Measurements from ENCODE around the gene FAT4.

FAT4 gene

GRCh38 chr4:125314676-125315575 is at the start of gene FAT4:
Gene FAT4, plus strand, starts transcription at chr4:125314955. Its CDS starts 1,457 bp downstream, at chr4:125316412.
- H3K27ac Mint-ChIP-seq: no peak within 1 kb of the TSS
- H3K36me3 Mint-ChIP-seq (ENCODE audit: low read depth): no peaks in the 10 kb centered on the region
- no peaks in the 10 kb centered on the region for H3K9me3 Mint-ChIP-seq
- peaks cover 33% of the 10 kb centered on the region for H3K4me1 Mint-ChIP-seq (ENCODE audit: low read depth)
- peaks cover 69% of the 10 kb centered on the region for H3K27me3 Mint-ChIP-seq
- peak within 1 kb of the TSS; percentile 85 for H3K4me3 Mint-ChIP-seq

GRCh38 chr4:125265846-125266245 is 48.9 kb upstream of the FAT4 start:
- no peaks in the 10 kb centered on the region for H3K27me3 Mint-ChIP-seq
- no peaks in the 10 kb centered on the region for H3K36me3 Mint-ChIP-seq (ENCODE audit: low read depth)
- H3K9me3 Mint-ChIP-seq: no peaks in the 10 kb centered on the region
- no peak overlapping the region for H3K27ac Mint-ChIP-seq
- H3K4me3 Mint-ChIP-seq: no peak overlapping the region
- H3K4me1 Mint-ChIP-seq (ENCODE audit: low read depth): no peaks in the 10 kb centered on the region

- Mint-ChIP-seq H3K4me3 (no peak overlapping the region), H3K36me3 (ENCODE audit: low read depth) (no peaks in the 10 kb centered on the region), H3K4me1 (ENCODE audit: low read depth) (no peaks in the 10 kb centered on the region), H3K9me3 (no peaks in the 10 kb centered on the region), H3K27me3 (no peaks in the 10 kb centered on the region), H3K27ac (no peak overlapping the region)
Observed at GRCh38 chr4:125266901-125267604, 47.7 kb upstream of the FAT4 start.

GRCh38 chr4:125267630-125268029 is 47.1 kb upstream of the FAT4 start:
- no peak overlapping the region for H3K27ac Mint-ChIP-seq
- no peaks in the 10 kb centered on the region for H3K27me3 Mint-ChIP-seq
- H3K4me3 Mint-ChIP-seq: no peak overlapping the region
- H3K36me3 Mint-ChIP-seq (ENCODE audit: low read depth): no peaks in the 10 kb centered on the region
- H3K4me1 Mint-ChIP-seq (ENCODE audit: low read depth): no peaks in the 10 kb centered on the region
- H3K9me3 Mint-ChIP-seq: no peaks in the 10 kb centered on the region

GRCh38 chr4:125268068-125268755 is 46.5 kb upstream of the FAT4 start:
- no peaks in the 10 kb centered on the region for H3K27me3 Mint-ChIP-seq
- H3K27ac Mint-ChIP-seq: no peak overlapping the region
- H3K36me3 Mint-ChIP-seq (ENCODE audit: low read depth): no peaks in the 10 kb centered on the region
- H3K9me3 Mint-ChIP-seq: no peaks in the 10 kb centered on the region
- H3K4me1 Mint-ChIP-seq (ENCODE audit: low read depth): no peaks in the 10 kb centered on the region
- H3K4me3 Mint-ChIP-seq: no peak overlapping the region

- no peak overlapping the region for H3K4me3 Mint-ChIP-seq
- H3K4me1 Mint-ChIP-seq (ENCODE audit: low read depth): no peaks in the 10 kb centered on the region
- H3K36me3 Mint-ChIP-seq (ENCODE audit: low read depth): no peaks in the 10 kb centered on the region
Observed at GRCh38 chr4:125276811-125277210, 37.9 kb upstream of the FAT4 start.

GRCh38 chr4:125277790-125278189 is 37.0 kb upstream of the FAT4 start:
- H3K27me3 Mint-ChIP-seq: no peaks in the 10 kb centered on the region
- H3K4me1 Mint-ChIP-seq (ENCODE audit: low read depth): no peaks in the 10 kb centered on the region
- H3K4me3 Mint-ChIP-seq: no peak overlapping the region
- no peak overlapping the region for H3K27ac Mint-ChIP-seq
- H3K36me3 Mint-ChIP-seq (ENCODE audit: low read depth): no peaks in the 10 kb centered on the region
- no peaks in the 10 kb centered on the region for H3K9me3 Mint-ChIP-seq

More at GRCh38 chr4:125276811-125277210, 37.9 kb upstream of the FAT4 start:
- Mint-ChIP-seq H3K27me3 (no peaks in the 10 kb centered on the region), H3K27ac (no peak overlapping the region), H3K9me3 (no peaks in the 10 kb centered on the region)

- no peak overlapping the region for H3K4me3 Mint-ChIP-seq
- peaks cover 5% of the 10 kb centered on the region for H3K27me3 Mint-ChIP-seq
- H3K27ac Mint-ChIP-seq: no peak overlapping the region
- H3K36me3 Mint-ChIP-seq (ENCODE audit: low read depth): no peaks in the 10 kb centered on the region
- no peaks in the 10 kb centered on the region for H3K4me1 Mint-ChIP-seq (ENCODE audit: low read depth)
- no peaks in the 10 kb centered on the region for H3K9me3 Mint-ChIP-seq
Observed at GRCh38 chr4:125280892-125281403, 33.8 kb upstream of the FAT4 start.

GRCh38 chr4:125283707-125284279 is 31.0 kb upstream of the FAT4 start:
- H3K9me3 Mint-ChIP-seq: no peaks in the 10 kb centered on the region
- H3K27me3 Mint-ChIP-seq: peaks cover 5% of the 10 kb centered on the region
- no peak overlapping the region for H3K4me3 Mint-ChIP-seq
- no peaks in the 10 kb centered on the region for H3K4me1 Mint-ChIP-seq (ENCODE audit: low read depth)
- H3K36me3 Mint-ChIP-seq (ENCODE audit: low read depth): no peaks in the 10 kb centered on the region
- no peak overlapping the region for H3K27ac Mint-ChIP-seq

GRCh38 chr4:125297116-125297515 is 17.6 kb upstream of the FAT4 start:
- H3K4me1 Mint-ChIP-seq (ENCODE audit: low read depth): no peaks in the 10 kb centered on the region
- H3K27me3 Mint-ChIP-seq: no peaks in the 10 kb centered on the region
- H3K4me3 Mint-ChIP-seq: no peak overlapping the region
- no peaks in the 10 kb centered on the region for H3K36me3 Mint-ChIP-seq (ENCODE audit: low read depth)
- H3K9me3 Mint-ChIP-seq: no peaks in the 10 kb centered on the region
- H3K27ac Mint-ChIP-seq: no peak overlapping the region

- no peak overlapping the region for H3K27ac Mint-ChIP-seq
- H3K4me1 Mint-ChIP-seq (ENCODE audit: low read depth): no peaks in the 10 kb centered on the region
- H3K4me3 Mint-ChIP-seq: no peak overlapping the region
- no peaks in the 10 kb centered on the region for H3K36me3 Mint-ChIP-seq (ENCODE audit: low read depth)
- no peaks in the 10 kb centered on the region for H3K9me3 Mint-ChIP-seq
- no peaks in the 10 kb centered on the region for H3K27me3 Mint-ChIP-seq
Observed at GRCh38 chr4:125303058-125303457, 11.7 kb upstream of the FAT4 start.

- H3K27me3 Mint-ChIP-seq: no peaks in the 10 kb centered on the region
- H3K9me3 Mint-ChIP-seq: no peaks in the 10 kb centered on the region
Observed at GRCh38 chr4:125303821-125304220, 10.9 kb upstream of the FAT4 start.

GRCh38 chr4:125306112-125306511 is 8.6 kb upstream of the FAT4 start:
- Mint-ChIP-seq H3K9me3 (no peaks in the 10 kb centered on the region), H3K4me1 (ENCODE audit: low read depth) (no peaks in the 10 kb centered on the region), H3K27me3 (peaks cover 4% of the 10 kb centered on the region), H3K36me3 (ENCODE audit: low read depth) (no peaks in the 10 kb centered on the region), H3K27ac (no peak overlapping the region), H3K4me3 (no peak overlapping the region)

More at GRCh38 chr4:125303821-125304220, 10.9 kb upstream of the FAT4 start:
- H3K27ac Mint-ChIP-seq: no peak overlapping the region
- H3K4me1 Mint-ChIP-seq (ENCODE audit: low read depth): no peaks in the 10 kb centered on the region
- H3K4me3 Mint-ChIP-seq: no peak overlapping the region
- H3K36me3 Mint-ChIP-seq (ENCODE audit: low read depth): no peaks in the 10 kb centered on the region

GRCh38 chr4:125306533-125306932 is 8.2 kb upstream of the FAT4 start:
- Mint-ChIP-seq H3K9me3 (no peaks in the 10 kb centered on the region), H3K36me3 (ENCODE audit: low read depth) (no peaks in the 10 kb centered on the region), H3K4me1 (ENCODE audit: low read depth) (no peaks in the 10 kb centered on the region), H3K4me3 (no peak overlapping the region), H3K27ac (no peak overlapping the region), H3K27me3 (peaks cover 8% of the 10 kb centered on the region)
